GM12801 (cell line): ENCODE results near the gene NCOA1.

Experiments
- TF ChIP-seq, protein P1 (sequence below): IDR thresholded peaks from one replicate; pipeline ENCODE4 v1.5.1; 2011; ENCODE audit warnings: control low read depth; ENCODE audit not compliant: insufficient read length; ENCODE audit errors: extremely low read depth

Gene NCOA1

DNA sequence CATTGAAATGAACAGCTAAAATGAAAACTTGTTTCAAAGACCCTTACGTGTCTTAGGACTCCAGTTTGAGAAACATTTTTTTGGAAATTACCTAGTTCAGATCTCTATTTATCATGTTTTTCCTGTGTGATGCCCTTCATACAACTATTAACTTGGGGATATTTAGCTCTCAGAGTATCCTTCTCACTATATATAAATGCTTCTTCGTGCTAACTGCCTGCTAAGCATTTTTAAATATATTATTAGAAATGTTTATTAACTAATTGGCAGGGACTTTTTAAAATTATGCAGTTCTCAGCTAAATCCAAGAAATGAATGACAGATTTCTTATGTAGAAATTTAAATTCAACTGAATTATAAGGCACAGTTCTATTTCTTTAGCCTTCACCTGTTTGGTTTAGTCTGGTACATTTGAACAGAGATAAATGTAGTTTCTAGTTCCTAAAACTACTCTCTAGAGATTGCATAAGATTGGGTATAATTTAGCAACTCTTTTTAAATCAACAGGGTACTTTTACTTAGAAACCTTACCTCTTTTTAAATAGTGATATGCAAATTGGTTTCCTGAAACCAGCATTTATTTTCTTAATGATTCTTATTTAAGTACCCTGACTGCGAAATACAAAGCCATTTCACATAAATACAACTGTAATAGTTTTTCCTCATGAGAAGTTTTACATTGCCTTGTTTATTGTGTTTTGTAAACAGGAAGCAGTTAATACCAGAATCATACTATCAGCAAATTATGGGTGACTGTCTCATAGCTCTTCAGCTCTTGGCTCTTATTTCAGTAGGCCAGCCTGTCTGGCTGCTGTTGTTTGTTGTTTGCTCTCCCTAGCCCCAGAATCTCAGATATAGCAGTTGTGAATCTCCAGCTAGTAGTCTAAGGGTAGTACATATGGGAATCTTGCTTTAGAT lies 161.5 kb downstream of the NCOA1 start:
- TF ChIP-seq, protein P1, sequence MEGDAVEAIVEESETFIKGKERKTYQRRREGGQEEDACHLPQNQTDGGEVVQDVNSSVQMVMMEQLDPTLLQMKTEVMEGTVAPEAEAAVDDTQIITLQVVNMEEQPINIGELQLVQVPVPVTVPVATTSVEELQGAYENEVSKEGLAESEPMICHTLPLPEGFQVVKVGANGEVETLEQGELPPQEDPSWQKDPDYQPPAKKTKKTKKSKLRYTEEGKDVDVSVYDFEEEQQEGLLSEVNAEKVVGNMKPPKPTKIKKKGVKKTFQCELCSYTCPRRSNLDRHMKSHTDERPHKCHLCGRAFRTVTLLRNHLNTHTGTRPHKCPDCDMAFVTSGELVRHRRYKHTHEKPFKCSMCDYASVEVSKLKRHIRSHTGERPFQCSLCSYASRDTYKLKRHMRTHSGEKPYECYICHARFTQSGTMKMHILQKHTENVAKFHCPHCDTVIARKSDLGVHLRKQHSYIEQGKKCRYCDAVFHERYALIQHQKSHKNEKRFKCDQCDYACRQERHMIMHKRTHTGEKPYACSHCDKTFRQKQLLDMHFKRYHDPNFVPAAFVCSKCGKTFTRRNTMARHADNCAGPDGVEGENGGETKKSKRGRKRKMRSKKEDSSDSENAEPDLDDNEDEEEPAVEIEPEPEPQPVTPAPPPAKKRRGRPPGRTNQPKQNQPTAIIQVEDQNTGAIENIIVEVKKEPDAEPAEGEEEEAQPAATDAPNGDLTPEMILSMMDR: no peak

DNA sequence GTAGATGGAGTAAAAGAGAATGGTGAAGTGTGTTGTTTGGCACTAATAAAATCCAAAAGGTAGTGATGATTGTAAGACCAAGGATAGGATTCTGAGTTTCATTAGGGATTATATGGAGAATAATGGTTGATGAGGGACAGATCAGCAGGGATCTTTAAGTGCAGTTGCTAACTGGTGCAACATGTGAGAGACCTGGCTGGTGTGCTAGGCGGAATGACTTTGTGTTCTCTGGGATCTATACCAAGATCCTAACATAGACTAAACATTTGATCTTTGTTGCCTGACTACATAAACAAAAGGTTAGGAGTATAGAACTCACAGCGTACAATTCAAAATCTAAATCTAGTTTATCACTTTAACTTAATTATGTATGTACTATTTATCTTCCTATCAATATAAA lies 166.8 kb downstream of the NCOA1 start:
- TF ChIP-seq, protein P1: no peak

DNA sequence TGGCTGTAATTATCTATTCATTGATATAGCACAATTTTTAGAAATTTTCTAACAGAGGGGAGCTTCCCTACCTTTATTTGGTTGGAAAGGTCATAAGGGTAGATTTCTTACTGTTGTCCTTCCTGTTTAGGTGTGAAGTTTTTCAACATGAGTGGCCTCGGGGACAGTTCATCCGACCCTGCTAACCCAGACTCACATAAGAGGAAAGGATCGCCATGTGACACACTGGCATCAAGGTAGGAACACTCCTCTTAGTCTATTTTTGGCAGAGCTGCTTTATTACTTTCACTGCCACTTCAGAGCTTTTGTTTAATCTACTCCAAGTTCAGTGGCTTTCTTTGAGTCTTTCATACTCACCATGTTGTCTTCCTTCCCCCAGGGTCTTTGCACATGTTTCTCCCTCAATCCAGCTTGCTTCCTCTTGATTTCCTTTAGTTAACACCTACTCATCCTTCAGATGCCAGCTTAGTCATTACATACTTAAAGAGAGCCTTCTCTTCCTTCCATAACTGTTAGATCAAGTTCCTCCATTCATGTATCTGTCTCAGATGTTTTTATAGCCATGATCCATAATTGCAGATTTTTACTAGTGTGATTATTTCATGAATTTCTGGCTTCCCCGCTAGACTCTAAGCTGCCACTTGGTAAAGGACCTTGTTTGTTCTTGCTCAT lies 167.6 kb downstream of the NCOA1 start:
- TF ChIP-seq, protein P1: no peak

GRCh38 chr2:24659862-24660261 lies 168.8 kb downstream of the NCOA1 start:
- TF ChIP-seq, protein P1: no peak

GRCh38 chr2:24667542-24667941 lies 176.5 kb downstream of the NCOA1 start:
- TF ChIP-seq, protein P1: no peak

DNA sequence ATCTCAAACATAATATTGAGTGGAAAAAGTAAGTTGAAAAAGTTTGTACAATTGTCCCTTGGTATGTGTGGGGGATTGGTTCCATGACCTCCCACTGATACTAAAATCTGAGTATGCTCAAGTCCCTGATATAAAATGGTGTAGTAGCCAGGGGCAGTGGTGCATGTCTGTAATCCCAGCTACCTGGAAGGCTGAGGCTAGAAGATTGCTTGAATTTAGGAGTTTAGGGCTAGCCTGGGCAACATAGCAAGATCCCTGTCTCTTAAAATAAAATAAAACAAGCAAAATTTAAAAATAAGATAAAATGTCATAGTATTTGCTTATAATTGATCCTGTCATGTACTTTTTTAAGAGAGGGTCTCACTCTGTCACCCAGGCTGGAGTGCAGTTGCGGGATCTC lies 180.2 kb downstream of the NCOA1 start:
- TF ChIP-seq, protein P1: no peak

DNA sequence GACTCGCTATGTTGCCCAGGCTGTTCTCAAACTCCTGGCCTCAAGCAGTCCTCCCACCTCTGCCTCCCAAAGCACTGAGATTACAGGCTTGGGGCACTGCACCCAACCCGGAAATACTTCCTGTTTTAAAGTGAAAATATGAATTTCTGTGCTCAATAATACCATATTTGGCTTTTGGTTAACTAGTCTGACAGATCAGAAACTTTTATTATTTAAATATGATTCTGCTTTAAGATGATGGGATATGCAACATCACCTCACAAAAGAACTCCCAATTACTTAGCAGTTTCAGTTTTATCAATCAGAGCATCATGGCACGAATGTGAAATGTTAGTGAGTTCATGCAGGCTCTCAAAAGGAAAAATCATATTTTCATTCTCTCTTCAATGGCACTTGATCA lies 181.5 kb downstream of the NCOA1 start:
- TF ChIP-seq, protein P1: no peak
